IMR-90 (cell line): ENCODE data around the gene SLC30A9.

Experiments used
- BHLHE40 ChIP-seq: fragments of 150-350 bp; IDR thresholded peaks from 2 replicates; pipeline ENCODE4 v1.6.1; 2016; ENCODE audit warnings: mild to moderate bottlenecking, low read depth, low read length
- CEBPB ChIP-seq: IDR thresholded peaks from 2 replicates; pipeline ENCODE4 v1.6.1; 2012; ENCODE audit warnings: low read depth, low read length, improper control_type of control experiment
- CTCF ChIP-seq: conservative IDR thresholded peaks from 2 replicates; pipeline ENCODE4 v1.5.1; 2012; ENCODE audit warnings: mild to moderate bottlenecking, low read depth, low read length, improper control_type of control experiment
- MAZ ChIP-seq: IDR thresholded peaks from 2 replicates; pipeline ENCODE4 v1.6.1; 2012; ENCODE audit warnings: low read depth, mild to moderate bottlenecking, low read length, improper control_type of control experiment, moderate library complexity, borderline replicate concordance
- POLR2A ChIP-seq: IDR thresholded peaks from 2 replicates; pipeline ENCODE4 v1.6.1; 2012; ENCODE audit warnings: mild to moderate bottlenecking, low read depth, low read length
- RCOR1 ChIP-seq: IDR thresholded peaks from 2 replicates; pipeline ENCODE4 v1.6.1; 2012; ENCODE audit warnings: mild to moderate bottlenecking, low read length, improper control_type of control experiment; ENCODE audit not compliant: insufficient replicate concordance
- RFX5 ChIP-seq: IDR thresholded peaks from 2 replicates; pipeline ENCODE4 v1.8.0; 2012; ENCODE audit warnings: low read depth, mild to moderate bottlenecking, low read length, moderate library complexity
- SMC3 ChIP-seq: fragments of 150-350 bp; IDR thresholded peaks from 2 replicates; pipeline ENCODE4 v1.6.1; 2016; ENCODE audit warnings: low read depth, mild to moderate bottlenecking, antibody characterized with exemption, low read length, moderate library complexity
- USF2 ChIP-seq: fragments of 150-350 bp; IDR thresholded peaks from 2 replicates; pipeline ENCODE4 v1.6.1; 2017; ENCODE audit warnings: mild to moderate bottlenecking, antibody characterized with exemption, low read length, low read depth

GRCh38 chr4:41944089-41944488 is 46.2 kb upstream of the SLC30A9 start:
- TF ChIP-seq CTCF = no peak
- no peak for TF ChIP-seq RCOR1
- TF ChIP-seq BHLHE40 = no peak
- TF ChIP-seq POLR2A = no peak
- TF ChIP-seq USF2 = no peak
- no peak for TF ChIP-seq MAZ
- no peak for TF ChIP-seq RFX5
- no peak for TF ChIP-seq CEBPB
- TF ChIP-seq SMC3 = no peak
